NB4 (cell line): ENCODE results near the gene CBLN3.

Experiments
- CTCF ChIP-seq: IDR thresholded peaks from one replicate; pipeline ENCODE4 v1.5.1; 2012; ENCODE audit warnings: low read depth, low read length
- MAX ChIP-seq: IDR thresholded peaks from 2 replicates; pipeline ENCODE4 v1.6.1; 2011; ENCODE audit warnings: low read depth, low read length
- POLR2A ChIP-seq: IDR thresholded peaks from 2 replicates; pipeline ENCODE4 v1.6.1; 2011; ENCODE audit warnings: mild to moderate bottlenecking; ENCODE audit not compliant: insufficient read length; ENCODE audit errors: extremely low read depth

- TF ChIP-seq CTCF = no peak
- TF ChIP-seq POLR2A = no peak
- TF ChIP-seq MAX = no peak
Measured at GRCh38 chr14:24416932-24417619, 12.4 kb downstream of the CBLN3 start.
